Measurements from ENCODE around the gene RLF. TPM values are rescaled to one million over a fixed set of nuclear protein-coding genes. Genes with fewer than 3 reads are reported as not detected.

Gene RLF, protein sequence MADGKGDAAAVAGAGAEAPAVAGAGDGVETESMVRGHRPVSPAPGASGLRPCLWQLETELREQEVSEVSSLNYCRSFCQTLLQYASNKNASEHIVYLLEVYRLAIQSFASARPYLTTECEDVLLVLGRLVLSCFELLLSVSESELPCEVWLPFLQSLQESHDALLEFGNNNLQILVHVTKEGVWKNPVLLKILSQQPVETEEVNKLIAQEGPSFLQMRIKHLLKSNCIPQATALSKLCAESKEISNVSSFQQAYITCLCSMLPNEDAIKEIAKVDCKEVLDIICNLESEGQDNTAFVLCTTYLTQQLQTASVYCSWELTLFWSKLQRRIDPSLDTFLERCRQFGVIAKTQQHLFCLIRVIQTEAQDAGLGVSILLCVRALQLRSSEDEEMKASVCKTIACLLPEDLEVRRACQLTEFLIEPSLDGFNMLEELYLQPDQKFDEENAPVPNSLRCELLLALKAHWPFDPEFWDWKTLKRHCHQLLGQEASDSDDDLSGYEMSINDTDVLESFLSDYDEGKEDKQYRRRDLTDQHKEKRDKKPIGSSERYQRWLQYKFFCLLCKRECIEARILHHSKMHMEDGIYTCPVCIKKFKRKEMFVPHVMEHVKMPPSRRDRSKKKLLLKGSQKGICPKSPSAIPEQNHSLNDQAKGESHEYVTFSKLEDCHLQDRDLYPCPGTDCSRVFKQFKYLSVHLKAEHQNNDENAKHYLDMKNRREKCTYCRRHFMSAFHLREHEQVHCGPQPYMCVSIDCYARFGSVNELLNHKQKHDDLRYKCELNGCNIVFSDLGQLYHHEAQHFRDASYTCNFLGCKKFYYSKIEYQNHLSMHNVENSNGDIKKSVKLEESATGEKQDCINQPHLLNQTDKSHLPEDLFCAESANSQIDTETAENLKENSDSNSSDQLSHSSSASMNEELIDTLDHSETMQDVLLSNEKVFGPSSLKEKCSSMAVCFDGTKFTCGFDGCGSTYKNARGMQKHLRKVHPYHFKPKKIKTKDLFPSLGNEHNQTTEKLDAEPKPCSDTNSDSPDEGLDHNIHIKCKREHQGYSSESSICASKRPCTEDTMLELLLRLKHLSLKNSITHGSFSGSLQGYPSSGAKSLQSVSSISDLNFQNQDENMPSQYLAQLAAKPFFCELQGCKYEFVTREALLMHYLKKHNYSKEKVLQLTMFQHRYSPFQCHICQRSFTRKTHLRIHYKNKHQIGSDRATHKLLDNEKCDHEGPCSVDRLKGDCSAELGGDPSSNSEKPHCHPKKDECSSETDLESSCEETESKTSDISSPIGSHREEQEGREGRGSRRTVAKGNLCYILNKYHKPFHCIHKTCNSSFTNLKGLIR (N-terminal part only)
- 25.4 and 40.9 TPM in 2 replicates for total RNA-seq

DNA sequence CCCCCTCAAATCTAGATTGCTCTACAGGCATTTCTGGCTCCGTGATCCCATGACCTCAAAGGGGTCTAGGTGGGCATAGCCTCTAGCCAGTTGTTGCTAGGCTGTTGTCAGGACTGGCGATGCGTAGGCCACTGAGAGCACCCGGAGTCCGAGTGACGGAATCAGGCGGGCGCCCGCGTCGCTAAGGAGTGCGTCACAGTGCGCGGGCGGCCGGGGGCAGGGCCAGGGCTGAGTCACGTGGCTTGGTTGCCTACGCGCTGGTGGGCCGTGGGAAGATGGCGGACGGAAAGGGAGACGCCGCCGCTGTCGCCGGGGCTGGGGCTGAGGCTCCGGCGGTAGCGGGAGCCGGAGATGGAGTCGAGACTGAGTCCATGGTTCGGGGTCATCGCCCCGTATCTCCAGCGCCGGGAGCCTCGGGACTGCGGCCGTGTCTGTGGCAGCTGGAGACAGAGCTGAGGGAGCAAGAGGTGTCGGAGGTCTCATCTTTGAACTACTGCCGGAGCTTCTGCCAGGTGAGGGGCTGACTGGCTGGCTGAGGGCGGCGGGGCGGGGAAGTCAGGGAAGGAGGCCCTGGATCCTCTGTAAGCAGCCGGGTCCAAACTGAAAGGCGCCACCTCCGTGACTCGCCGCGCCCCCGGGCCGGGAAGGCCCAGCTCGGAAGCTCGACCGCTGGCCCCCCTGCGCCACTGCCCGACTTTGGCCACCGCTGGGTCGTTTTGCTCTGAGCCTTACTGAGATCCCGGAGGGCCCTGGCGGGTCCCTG lies at the start of gene RLF:
RLF (plus strand) TSS at position 263 of the 763 bp plus-strand sequence; CDS start at position 276, 13 bp downstream.
- peak; percentile 79 for DNase-seq (ENCODE audit: low read depth)

- no peak for DNase-seq (ENCODE audit: low read depth)
Measured at GRCh38 chr1:40114400-40114799, 46.8 kb upstream of the RLF start.

GRCh38 chr1:40120128-40120527 lies 41.1 kb upstream of the RLF start:
- DNase-seq (ENCODE audit: low read depth) = no peak

- DNase-seq (ENCODE audit: low read depth) = no peak
Measured at GRCh38 chr1:40122855-40123254, 38.3 kb upstream of the RLF start.

DNA sequence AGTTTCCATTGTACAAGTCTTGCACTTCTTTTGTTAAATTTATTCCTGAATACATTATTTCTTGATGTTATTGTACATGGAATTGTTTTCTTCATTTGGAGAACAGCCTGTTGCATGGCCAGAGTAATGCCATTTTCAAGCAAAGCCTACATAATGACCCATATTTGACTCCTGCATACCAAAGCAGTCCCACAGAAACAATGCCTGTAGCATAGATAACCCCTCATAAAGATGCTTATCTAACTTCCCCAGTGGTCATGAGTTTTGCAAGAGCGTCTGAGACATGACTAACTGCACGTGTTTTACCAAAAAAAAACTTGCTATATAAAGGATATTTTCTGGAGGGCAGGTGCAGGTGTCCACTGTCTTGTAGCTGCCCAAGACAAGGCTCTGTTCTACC lies 30.3 kb upstream of the RLF start:
- no peak for DNase-seq (ENCODE audit: low read depth)

GRCh38 chr1:40132383-40133311 lies 28.5 kb upstream of the RLF start:
- DNase-seq (ENCODE audit: low read depth) = no peak

DNA sequence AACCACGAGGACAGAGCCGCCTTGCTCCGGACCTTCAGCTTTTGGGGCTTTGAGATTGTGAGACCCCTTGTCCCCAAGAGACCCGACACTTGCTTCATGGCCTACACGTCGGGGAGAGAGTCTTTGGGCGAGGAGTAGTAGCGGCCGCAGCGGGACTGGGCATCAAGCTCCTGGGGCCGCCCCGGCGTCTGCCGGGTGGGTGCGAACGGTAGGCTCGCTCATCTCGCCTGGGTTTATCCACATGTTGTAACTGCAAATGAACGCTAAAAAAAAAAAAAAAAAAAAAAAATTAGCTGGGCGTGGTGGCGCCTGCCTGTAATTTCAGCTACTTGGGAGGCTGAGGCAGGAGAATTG lies 27.9 kb upstream of the RLF start:
- DNase-seq (ENCODE audit: low read depth) = no peak

DNA sequence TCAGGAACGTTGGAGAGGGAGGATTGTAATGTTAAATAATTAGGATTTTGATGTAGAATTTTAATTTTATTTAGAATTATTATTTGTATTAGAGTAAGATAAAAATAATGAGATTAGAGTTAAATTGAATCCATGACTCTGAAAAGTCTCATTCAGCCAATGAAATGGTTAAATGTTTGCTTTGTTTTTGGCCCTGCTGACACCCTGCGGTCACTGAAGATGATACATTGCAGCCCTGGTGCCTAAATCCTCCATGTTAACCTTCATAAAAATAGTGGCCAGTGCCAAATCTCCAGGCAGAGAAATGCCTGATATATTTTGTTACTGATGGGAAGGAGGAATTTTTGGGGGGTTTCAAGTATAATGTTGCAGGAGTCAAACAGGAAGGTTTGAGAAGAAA lies 27.3 kb upstream of the RLF start:
- no peak for DNase-seq (ENCODE audit: low read depth)

DNA sequence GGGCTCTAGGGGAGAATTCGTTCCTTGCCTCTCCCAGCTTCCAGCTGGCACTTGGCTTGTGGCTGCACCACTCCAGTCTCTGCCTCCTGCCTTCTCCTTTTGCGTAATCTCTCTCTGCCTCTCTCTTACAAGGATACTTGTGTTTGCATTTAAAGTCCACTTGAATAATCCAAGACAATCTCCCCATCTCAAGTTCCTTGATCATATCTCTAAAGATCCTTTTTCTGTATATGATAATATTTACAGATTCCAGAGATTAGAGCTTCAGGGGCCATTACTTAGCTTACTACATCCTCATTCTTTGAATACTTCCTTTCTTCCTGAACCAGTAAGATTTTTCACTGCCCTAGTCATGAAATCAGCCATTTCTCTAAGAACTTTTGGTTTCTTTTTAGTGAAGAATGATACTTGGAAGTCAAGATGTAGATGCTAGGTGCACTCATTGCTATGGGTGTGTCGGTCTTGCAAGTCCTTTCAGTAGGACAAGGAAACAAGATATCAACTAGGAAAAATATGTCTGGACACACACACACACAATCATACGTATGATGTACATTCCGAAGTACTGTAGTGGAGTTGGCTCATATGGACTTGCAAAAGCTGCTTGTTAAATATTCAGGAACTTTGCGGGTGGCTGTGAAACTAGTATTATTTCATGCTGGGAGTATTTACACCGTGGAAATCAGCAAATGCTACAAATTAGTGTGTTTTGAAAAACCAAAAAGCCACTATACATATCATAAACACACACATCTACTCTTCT lies 20.8 kb upstream of the RLF start:
- peak; percentile 61 for DNase-seq (ENCODE audit: low read depth)

- peak; percentile 23 for DNase-seq (ENCODE audit: low read depth)
Measured at GRCh38 chr1:40141878-40142535, 19.2 kb upstream of the RLF start.

GRCh38 chr1:40143891-40144575 lies 17.2 kb upstream of the RLF start:
- peak; percentile 68 for DNase-seq (ENCODE audit: low read depth)

DNA sequence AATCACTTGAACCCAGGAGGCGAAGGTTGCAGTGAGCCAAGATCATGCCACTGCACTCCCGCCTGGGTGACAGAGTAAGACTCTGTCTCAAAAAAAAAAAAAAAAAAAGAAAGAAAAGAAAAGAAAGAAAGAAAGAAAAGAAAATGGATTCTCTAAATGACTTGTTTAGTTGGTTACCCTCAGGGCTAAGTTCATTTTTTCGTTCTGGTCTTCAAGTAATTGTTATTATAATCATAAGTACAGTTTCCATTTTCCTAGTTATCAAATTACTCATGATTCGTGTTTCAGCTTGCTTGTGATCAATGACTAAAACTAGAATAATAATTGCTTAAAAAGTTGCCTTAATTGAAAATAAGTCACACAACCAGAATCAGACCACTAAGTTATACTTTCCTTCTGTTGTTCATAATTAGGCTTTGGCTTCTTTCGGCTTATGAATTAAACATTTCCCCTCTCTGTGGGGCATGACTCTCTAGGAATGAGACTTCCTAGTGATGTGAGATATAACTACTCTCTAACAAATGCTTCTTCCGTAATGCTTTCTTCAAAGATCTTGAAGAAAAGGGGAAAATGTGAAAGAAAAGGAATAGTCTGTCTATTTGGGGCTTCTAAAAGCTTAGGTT lies 9.6 kb upstream of the RLF start:
- no peak for DNase-seq (ENCODE audit: low read depth)

DNA sequence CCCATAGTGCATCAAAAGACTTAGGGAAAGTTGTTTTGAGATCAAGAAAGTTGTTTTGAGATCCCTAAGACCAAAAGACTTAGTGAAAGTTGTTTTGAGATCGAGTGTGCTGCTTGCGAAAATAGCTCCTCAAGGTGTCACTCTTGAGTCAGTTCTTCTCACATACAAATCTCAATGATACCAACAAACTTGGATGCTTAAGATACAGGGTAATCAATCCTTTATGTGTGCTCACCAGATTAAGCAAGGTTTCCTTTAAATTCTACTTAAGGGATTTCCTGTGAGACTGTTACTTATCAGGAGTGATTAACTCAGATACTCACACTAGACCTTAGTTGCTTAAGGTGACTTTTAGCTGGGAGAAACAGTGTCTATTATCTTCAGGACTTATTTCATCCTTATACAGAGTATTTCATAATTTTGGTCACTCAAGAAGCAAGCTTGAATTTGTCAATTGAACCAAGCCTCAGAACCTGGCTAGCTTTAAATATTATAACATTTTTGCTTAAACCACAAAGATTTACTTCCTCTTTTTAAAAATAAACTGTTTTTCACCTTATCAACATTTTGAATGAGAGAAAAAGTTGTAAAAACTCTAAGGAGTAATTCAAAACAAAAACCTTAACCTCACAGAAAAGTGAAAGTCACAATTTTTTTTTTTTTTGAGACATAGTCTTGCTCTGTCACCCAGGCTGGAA lies 8.0 kb upstream of the RLF start:
- peak; percentile 72 for DNase-seq (ENCODE audit: low read depth)

- DNase-seq (ENCODE audit: low read depth) = no peak
Measured at GRCh38 chr1:40155135-40155534, 6.1 kb upstream of the RLF start.

DNA sequence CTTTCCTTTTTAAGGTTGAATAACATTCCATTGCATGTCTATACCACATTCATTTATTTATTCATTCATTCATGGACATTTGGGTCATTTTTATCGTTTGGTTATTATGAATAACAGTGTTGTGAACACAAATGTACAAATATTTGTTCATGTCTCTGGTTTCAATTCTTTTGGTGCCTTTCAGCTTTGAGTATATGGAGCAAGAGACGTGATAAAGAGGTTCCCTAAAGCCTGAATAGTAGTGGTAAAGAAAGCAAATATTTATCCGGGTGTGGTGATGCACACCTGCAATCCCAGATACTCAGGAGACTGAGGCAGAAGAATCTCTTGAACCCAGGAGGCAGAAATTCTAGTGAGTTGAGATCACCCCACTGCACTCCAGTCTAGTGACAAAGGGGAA lies 5.3 kb upstream of the RLF start:
- no peak for DNase-seq (ENCODE audit: low read depth)

- DNase-seq (ENCODE audit: low read depth) = no peak
Measured at GRCh38 chr1:40160806-40161124, 422 bp upstream of the RLF start.

DNA sequence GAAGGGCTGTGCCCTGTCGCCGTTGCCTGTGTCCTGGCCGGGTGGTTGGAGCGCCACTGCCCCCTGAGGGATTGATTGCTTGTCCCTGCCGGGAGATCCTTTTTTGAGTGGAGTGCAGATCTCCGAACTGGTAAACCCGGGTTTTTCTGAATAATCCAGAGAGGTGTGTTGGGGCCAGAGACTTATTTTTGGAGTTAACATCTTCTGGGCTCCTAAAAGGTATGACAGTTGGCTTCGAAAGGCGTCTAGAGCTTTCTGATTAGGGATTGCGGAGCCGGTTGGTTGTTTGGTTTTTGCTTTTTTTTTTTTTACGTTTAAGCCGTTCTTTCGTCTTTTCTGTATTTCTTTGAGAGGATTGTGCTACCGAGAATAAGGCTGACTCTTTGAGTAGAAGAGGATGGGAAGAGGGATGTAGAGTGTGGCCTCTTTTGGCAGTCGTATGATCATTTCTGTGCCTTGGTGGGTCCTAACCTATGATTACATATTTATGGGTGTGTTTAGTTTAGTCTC lies 756 bp downstream of the RLF start:
- DNase-seq (ENCODE audit: low read depth) = no peak
